Fibroblast of the conjunctiva (primary cell): ENCODE data around the gene PPP1R7.
"Not testable (repeated sequence)": the region's sequence is repeated elsewhere in the genome, so short reads cannot be mapped to it uniquely, and the experiment has no call there.

Experiments used
- DNase-seq: peaks from one replicate; pipeline ENCODE4 v3.0.0-alpha.2; 2010; ENCODE audit warnings: low read depth

Gene PPP1R7

DNA sequence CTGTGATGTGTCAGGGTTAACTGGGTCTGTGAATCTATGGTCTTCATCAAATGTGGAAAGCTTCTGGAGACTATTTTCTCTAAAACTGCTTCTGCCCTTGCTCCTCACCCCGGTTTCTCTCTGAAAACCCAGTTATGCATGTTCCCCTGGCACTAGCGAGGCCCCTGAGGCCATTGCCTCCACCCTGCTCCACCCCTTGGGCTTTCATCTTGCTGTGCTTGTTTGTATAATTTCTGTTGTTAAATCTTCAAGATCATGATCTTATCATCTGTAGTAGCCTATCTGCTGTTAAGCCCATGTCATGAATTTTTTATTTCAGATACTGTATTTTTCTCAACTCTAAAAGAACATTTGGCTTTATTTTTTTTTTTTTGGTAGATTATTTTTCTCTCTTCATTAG is 23.3 kb downstream of the PPP1R7 start:
- no peak for DNase-seq

DNA sequence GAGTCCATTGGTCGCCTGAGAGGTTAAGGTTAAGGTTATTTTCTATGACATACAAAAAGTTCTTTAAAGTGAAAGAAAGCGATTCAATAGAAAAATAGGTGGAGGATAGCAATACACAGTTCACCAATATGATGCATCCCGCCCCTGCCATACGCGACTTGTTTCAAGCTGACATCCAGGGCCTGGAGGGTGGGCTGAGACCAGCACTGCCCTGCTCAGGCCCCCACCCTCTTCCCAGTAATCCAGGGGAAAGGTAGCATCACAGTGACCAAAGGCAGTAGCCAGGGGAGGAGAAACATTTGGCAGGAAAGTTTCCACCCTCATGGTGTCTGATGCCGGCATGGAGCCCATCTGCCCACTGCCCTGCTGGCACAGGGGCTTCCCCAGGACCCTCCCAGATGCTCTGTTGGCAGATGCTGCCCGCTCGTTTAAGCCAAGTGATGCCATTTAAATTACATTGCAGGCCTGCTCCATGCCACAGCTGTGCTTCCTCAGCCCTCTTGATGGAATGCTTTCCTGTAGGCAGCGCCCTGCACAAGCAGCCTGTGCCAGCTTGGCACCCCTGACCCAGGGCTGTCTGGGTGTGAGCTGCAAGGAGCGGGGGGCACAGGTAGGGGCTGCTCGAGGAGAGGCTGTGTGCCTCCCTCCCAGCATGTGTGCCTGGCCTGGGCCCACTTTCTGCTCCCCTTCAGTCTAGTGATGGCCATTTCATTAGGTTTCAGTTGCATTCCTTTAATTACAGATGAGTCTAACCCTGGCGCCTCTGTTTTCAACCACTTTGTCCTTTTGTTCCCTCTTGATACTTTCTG is 27.5 kb downstream of the PPP1R7 start:
- DNase-seq, result no peak

DNA sequence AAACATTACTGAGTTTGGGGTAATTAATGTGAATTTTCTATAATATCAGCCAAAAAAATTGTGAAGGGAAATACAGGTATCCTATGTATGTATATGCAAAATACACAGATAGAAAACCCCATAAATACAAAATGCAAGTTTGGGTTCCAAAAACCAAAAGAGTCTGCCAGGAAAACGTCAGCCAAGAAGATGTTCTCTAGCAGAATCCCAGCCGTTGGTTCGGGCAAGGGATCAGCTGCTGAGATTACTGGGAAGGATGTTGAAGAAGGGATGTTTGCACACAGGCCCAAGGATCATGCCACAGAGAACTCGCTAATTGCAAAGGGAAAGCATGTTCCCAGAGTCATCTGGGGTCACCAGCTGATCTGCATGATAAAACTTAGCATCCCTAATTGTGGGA is 28.7 kb downstream of the PPP1R7 start:
- no peak for DNase-seq

DNA sequence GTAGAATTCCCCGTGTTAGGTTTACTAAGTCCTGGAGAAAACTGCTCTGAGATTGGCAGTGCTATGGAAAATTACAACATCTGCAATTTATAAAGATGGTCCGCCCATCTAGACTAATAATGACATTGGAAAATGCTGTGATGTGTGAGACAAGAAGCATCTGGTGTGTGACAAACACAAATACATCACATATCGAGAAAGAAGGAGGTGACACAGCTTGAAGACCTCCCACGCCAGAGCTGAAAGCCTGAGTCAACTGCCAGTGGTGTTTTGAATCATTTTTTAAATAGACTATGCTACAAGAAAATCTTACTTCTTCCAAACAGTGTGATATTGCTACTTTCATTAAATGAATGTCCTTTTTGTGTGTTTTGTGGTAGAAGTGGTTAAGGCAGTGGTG is 29.6 kb downstream of the PPP1R7 start:
- DNase-seq, result no peak

DNA sequence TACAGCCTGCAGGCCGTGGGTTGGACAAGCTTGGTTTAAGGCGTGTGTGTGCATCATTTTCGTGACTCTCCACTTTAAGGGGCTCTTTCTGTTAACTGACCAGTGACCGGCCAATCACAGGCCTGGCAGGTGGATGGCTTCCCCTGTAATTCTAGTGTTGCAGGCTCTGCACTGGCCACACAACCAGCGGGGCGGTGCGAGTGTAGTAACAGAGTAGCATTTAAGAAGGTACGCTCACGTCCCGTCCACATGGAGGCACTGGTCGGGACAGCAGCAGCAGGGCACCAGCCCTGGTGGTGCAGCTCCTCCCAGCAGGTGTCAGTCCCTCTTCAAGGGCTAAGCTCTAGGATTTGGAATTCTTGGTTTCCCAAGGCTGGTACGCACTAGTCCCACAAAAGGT is 30.2 kb downstream of the PPP1R7 start:
- no peak for DNase-seq

DNA sequence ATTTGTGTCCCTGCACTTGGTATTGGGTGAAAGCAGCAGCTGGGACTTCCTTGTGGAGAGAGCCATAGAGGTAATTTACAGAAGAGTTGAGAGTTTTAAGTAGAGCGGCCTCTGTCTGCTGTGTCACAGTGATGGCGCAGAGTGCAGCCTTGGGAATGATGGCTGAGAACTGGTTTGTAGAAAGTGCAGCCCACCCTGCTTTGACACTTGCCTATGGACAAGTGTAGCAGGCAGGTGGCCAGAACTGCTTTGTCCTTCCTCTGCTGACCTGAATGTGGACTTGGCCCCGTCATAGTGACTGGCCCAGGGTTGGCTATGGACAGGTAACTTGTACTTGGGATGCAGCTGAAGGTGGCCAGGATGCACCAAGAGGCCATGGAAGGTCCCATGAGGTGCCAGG is 31.9 kb downstream of the PPP1R7 start:
- no peak for DNase-seq

DNA sequence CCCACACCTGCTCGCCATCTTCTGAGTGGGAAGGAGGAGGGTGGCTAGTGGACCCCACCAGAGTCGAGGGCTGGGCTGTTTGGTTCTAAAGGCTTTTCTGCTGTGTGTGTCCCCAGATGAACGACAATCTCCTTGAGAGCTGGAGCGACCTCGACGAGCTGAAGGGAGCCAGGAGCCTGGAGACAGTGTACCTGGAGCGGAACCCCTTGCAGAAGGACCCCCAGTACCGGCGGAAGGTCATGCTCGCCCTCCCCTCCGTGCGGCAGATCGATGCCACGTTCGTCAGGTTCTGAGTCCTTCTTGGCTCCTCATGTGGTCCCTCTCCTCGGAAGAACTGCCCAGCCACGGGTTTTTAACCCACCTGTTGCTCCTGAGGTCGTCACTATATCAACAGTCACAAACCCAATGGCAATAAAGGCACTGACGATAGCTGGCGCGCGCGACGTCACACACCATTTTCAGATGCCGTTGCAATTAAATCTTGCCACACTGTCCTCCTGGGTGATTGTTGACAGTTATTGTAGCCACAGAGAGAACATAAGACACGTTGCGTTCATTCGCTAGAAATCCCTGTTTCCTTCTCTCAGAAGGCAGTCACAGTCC is 32.4 kb downstream of the PPP1R7 start:
- DNase-seq, result no peak

DNA sequence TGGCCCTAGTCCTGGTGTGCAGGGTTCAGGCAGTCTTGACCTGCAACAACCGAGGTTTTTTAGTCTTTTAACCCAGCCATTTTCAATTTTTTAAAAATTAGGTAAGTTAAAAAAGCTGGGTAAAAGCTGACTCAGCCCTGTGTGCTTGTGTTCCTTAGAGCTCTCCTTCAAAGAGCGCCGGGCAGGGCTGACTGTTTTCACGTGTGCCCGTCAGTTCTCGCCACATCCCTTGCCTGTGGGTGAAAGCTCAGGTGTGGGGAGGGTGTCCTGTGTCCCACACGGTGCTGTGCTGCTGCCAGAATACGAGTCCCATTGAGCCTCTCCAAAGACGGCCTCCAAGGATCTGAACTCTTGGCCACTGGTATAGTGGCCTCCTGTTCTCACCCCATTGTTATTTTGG is 33.0 kb downstream of the PPP1R7 start:
- DNase-seq, result no peak

DNA sequence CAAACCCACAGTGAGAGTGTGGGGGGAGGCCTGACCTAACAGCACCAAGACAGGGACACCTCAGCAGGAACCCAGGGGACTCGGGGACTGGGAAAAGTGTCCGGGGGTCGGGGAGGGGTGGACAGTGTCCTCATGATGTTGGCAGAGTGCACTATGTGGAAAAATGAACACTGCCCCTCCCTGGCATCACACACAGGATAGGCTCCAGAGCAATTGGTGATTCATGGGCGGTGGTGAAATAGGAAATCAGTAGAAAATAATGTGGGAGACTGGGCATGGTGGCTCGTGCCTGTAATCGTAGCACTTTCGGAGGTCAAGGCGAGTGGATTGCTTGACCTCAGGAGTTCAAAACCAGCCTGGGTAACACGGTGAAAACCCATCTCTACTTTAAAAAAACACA is 34.6 kb downstream of the PPP1R7 start:
- DNase-seq, result no peak

DNA sequence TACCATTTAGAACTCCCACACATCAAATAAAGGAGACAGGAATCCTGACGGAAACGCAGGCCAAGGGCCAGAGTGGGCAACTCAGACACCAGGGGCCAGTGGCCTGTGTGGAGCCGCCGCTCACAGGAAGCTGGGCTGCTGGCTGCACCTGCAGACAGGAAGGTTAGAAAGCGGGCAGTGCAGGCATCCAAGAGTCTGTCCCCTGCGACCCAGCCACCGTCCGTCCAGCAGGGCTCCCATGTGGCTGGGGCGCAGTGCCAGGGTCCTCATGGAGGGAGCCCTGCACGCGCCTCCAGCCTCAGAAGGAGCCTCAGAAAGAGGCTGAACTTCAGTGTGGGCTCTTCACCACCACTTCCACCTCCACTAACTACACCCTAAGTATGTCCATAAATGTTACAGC is 35.7 kb downstream of the PPP1R7 start:
- no peak for DNase-seq

DNA sequence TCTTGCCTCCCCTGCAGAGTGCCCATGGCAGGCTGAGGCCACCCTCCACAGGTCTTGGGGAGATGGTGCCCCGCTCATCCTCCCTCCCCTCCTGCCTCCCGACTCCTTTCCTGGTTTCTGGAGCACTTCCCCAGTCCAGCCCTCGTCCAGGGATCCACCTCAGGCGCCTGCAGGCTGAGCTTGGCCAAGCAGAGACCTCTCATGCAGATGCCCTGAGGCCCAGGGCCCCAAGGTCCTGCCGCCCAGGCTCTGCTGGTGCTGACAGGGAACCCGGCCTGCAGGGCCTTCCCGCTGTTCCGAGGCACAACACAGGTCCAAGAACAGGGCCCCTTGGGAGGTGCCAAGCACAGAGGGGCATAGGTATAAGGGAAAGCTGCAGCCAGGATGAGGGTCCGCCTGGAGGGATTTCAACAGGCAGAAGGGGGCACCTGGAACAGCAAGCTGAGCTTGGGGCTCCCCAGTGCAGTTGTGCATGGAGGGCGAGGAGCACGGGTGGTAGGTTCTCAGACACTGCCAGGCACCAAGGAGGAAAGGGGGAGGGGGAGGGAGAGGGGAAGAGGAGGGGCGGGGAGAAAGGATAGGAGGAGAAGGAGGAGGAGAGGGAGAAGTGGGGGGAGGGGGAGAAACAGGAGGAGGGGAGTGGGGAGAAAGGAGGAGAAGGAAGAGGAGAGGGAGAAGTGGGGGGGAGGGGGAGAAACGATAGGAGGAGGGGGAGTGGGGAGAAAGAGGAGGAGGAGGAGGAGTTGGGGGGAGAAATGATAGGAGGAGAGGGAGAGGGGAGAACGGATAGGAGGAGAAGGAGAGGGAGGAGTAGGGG is 37.0 kb downstream of the PPP1R7 start:
- DNase-seq, result no peak

DNA sequence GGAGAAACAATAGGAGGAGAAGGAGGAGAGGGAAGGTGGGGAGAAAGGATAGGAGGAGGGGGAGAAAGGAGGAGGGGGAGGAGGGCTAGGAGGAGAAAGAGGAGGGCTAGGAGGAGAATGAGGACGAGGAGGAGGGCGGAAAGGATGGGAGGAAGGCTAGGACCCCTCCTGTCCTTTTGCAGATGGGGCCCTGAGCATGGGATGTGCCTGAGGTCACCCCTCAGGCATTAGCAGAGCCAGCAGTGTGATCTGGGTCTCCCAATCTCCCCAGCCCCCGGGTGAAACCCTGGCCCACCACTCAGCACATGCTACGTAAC is 37.6 kb downstream of the PPP1R7 start:
- DNase-seq, result no peak

DNA sequence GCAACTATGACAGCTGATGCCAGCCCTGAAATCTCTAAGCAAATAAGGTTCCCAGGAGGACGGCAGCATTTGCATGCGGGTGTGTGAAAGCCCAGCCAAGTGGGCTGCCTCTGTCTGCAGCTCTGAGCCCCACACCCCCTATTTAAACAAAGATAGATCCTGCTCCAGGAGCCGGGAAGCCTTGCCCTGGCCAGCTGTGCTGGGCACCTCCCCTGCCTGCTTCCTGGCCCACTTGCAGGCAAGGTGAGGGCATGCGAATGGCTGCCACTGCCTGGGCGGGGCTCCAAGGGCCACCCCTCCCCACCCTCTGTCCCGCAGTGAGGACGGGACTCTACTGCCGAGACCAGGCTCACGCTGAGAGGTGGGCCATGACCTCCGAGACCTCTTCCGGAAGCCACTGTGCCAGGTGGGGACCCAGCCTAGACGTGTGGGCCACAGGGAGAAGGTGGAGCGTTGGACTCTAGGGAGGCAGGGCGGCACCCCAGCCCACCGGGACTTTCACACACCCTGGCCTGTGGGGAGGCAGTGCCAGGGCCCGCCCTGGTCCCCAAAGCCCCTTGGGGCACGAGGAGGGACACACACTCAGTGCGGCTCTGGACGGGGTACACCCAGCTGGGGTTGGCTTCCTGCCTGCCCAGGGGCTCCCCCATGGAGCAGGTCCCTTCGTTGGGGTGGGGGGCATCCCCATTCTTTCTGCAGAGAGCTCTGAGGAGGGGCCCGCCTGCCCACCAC is 38.3 kb downstream of the PPP1R7 start, which contains the start of gene ANO7:
ANO7 (plus strand) TSS at position 317 of the 732 bp plus-strand sequence. CDS start 1,387 bp downstream, outside the sequence.
- no peak for DNase-seq

DNA sequence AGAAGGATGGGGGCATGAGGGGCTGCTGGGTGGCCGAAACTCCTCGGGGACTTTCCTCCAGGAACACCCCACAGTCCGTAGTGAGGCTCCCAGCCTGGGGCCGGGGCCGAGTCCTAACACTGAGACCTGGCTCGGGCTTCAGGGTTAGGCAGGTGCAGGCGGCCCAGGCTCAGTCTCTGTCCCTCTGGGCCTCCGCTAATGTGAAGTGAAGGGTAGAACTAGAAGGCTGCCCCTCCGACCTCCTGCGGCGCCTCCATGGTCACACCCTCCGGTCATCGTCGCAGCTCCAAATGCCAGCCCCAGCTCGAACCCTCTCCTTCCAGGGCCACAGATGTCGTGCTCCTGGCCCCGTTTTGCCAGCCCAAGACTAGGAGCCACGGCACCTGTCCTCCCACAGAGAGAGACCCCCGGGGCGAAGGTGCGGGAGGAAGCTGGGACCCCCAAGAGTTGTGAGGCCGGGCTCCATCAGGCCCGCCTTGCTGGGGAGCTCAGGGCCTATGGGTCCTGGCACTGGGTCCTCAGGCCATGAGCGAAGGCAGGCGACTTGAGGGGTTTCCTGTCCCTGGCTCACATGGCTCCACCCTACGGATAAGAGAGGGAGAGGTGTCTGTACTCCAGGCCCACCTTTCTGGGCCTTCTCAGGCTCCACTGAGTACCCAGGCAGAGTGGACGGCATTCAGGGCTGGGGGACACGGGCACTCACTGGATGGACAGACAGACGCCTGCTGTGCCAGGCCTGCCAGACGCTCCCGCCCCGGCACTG is 39.0 kb downstream of the PPP1R7 start:
- no peak for DNase-seq

DNA sequence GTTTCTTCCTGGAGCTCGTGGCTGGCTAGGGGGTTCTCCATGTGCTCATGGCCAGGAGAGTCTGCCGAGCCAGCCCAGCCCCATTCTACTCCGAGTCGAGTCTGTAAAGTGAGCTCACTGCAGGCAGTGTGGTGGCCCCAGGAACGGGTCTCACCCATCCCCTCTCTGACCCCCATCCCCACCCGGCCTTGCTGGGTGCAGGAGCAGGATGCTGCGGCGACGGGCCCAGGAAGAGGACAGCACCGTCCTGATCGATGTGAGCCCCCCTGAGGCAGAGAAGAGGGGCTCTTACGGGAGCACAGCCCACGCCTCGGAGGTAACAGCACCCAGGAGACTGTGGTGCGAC is 39.6 kb downstream of the PPP1R7 start:
- DNase-seq, result no peak

DNA sequence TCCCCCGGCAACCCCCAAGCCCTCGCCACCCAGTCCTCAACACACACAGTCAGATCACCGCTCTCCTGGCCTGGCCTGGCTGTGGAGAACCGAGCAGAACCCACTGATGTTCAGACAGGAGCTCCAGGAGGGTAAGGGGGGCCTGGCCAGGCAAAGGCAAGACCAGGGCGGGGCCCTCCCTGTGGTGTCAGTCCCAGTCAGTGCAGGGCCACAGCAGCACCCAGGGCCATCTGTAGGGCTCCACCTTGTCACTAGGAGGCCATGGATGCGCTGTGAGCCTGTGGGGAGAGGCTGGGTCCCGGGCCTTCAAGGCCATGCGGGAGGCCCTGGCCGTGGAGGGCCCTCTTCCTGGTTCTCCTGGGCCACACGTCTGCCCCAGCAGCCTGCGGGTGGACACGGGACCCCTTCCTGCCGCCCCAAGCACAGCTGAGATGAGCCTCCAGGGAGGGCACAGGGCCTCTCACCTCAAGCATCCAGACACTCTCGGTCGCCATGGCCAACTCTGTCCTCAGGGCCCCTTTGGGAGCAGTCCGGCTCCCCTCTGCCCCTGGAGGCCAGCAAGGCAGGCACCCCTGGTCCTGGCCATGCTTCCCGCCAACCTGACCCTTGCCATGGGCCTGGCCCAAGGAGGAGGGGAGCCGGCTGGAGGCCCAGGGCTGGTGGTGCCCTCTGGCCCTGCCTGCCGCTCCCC is 40.2 kb downstream of the PPP1R7 start:
- no peak for DNase-seq

DNA sequence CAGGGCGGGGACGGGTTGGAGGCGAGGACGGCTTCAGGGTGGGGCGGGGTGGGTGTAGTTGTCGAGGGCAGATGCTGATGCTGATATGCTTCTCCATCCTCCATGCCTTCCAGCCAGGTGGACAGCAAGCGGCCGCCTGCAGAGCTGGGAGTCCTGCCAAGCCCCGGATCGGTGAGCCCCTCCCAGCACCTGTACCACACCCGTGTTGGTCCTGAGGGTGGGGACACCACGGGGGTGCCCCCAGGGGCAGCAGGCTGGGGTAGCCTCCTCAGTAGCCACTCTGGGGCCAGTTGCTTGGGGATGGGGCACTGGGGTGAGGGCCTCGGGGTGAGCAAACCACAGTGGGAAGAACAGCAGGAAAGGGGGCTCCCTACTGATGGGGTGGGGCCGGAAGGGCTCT is 40.8 kb downstream of the PPP1R7 start:
- no peak for DNase-seq

DNA sequence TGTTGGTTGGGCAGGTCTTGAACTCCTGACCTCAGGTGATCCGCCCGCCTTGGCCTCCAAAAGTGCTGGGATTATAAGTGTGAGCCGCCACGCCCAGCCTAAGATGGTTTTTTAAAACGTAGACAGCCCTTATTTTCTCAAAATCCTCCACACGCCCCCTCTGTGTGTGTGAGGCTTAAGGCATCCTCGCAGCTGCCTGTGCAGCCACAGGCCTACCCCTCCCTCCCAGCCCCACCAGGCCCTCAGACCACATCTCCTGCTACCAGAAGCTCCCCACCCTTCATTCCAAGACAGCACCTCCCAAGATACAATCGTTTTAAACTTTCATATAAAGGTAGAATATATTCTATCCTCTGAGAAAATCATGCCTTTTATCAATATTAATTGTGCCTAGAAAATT is 43.0 kb downstream of the PPP1R7 start:
- DNase-seq, result no peak

DNA sequence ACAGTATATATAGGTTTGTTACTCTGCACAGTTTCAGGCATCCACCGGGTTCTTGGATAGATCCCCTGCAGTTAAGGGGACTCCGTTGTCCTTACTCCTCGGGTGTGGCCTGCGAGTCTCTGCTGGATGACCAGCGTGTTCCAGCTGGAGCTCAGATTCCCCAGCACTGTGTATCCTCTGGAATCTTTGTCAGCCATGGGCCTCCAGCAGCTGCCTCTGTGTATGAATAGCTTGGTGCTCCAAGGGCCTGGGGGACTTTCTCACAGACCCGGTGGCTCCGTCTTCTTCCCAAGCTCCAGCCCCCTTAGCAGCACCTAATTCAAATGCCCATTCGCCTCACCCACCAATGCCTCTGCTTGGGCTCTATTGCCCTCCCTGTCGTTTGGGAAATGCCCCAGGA is 44.5 kb downstream of the PPP1R7 start:
- DNase-seq, result no peak

DNA sequence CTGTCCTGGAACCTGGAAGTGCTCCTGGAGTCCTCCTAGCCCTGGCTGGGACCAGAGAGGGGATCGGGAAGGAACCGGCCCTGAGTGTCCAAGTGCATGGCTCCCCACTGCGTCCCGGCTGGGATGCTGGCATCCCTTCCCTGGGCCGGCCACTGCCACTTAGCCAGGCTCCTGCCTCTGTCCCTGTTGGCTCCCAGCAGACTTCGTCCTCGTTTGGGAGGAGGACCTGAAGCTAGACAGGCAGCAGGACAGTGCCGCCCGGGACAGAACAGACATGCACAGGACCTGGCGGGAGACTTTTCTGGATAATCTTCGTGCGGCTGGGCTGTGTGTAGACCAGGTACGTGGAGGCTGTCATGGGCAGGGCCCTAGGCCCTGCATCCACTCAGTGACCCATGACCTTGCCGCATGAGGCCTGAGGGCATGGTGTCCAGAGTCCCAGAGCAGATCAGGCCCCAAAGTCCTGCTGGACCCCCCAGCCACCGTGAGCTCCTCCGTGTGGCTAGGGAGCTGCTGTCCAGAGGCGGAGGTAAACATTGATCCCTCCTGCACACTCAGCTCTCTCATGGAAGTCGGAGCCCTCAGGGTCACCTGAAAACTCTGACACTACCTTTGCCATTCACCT is 45.4 kb downstream of the PPP1R7 start:
- no peak for DNase-seq

DNA sequence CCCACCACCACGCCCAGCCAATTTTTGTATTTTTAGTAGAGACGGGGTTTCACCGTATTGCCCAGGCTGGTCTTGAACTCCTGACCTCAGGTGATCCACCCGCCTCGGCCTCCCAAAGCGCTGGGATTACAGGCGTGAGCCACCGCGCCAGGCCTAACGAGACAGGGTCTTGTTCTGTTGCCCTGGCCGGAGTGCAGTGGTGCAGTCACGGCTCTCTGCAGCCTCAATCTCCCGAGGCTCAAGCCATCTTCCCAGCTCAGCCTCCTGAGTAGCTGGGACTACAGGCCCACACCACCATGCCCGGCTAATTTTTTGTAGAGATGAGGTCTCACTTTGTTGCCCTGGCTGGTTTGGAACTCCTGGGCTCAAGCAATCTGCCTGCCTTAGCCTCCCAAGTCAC is 47.0 kb downstream of the PPP1R7 start:
- not testable (repeated sequence) for DNase-seq
